HEK293T (cell line): ENCODE results near the gene PARVA.

ENCODE experiments used
- ARNT ChIP-seq: fragments of 450-650 bp; IDR thresholded peaks from 2 replicates; pipeline ENCODE4 v1.6.1; 2017; ENCODE audit warnings: mild to moderate bottlenecking
- BHLHE40 ChIP-seq: fragments of 450-650 bp; IDR thresholded peaks from 2 replicates; pipeline ENCODE4 v1.6.1; 2016; ENCODE audit warnings: mild to moderate bottlenecking, moderate library complexity, borderline replicate concordance
- ELF4 ChIP-seq: fragments of 450-650 bp; IDR thresholded peaks from 2 replicates; pipeline ENCODE4 v1.6.1; 2017; ENCODE audit warnings: antibody characterized with exemption
- FOXA1 ChIP-seq: fragments of 450-650 bp; IDR thresholded peaks from 2 replicates; pipeline ENCODE4 v1.6.1; 2016; ENCODE audit warnings: mild to moderate bottlenecking
- FOXK2 ChIP-seq: fragments of 450-650 bp; IDR thresholded peaks from 2 replicates; pipeline ENCODE4 v1.6.1; 2016; ENCODE audit warnings: mild to moderate bottlenecking
- FOXM1 ChIP-seq: fragments of 450-650 bp; IDR thresholded peaks from 2 replicates; pipeline ENCODE4 v1.6.1; 2017; ENCODE audit warnings: mild to moderate bottlenecking, borderline replicate concordance
- HDGF ChIP-seq: fragments of 450-650 bp; IDR thresholded peaks from 2 replicates; pipeline ENCODE4 v1.6.1; 2017; ENCODE audit warnings: antibody characterized with exemption, borderline replicate concordance
- L3MBTL2 ChIP-seq: fragments of 450-650 bp; conservative IDR thresholded peaks from 2 replicates; pipeline ENCODE4 v1.6.1; 2016; ENCODE audit warnings: mild to moderate bottlenecking
- NFRKB ChIP-seq: fragments of 450-650 bp; IDR thresholded peaks from 2 replicates; pipeline ENCODE4 v1.6.1; 2016; ENCODE audit warnings: mild to moderate bottlenecking, moderate library complexity
- SP1 ChIP-seq: fragments of 450-650 bp; IDR thresholded peaks from 2 replicates; pipeline ENCODE4 v1.6.1; 2017
- SUZ12 ChIP-seq: fragments of 450-650 bp; IDR thresholded peaks from 2 replicates; pipeline ENCODE4 v1.6.1; 2016; ENCODE audit warnings: mild to moderate bottlenecking
- TARDBP ChIP-seq: fragments of 450-650 bp; IDR thresholded peaks from 2 replicates; pipeline ENCODE4 v1.6.1; 2016
- ZNF384 ChIP-seq: fragments of 450-650 bp; IDR thresholded peaks from 2 replicates; pipeline ENCODE4 v1.6.1; 2016
- TF ChIP-seq, protein P1 (sequence below): fragments of 450-650 bp; IDR thresholded peaks from 2 replicates; pipeline ENCODE4 v1.6.1; 2016

DNA sequence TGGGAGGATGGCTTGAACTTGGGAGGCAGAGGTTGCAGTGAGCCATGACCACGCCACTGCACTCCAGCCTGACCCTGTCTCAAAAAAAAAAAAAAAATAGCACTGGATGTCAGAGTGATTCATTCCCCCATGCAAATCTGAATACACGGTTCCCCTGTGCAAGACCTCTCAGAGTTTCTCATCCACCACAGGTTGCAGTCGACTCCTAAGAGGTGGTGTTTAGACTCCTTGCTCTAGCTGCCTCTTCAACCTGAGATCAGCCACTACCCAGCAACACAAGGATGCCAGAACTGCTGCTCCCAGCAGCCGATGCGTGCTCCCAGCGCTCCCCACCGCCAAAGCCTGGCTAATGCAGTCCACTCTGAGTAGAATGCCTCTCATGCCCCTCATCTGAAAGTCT is 97.5 kb downstream of the PARVA start:
- no peak for TF ChIP-seq FOXA1
- TF ChIP-seq SUZ12, result no peak
- TF ChIP-seq, protein P1, sequence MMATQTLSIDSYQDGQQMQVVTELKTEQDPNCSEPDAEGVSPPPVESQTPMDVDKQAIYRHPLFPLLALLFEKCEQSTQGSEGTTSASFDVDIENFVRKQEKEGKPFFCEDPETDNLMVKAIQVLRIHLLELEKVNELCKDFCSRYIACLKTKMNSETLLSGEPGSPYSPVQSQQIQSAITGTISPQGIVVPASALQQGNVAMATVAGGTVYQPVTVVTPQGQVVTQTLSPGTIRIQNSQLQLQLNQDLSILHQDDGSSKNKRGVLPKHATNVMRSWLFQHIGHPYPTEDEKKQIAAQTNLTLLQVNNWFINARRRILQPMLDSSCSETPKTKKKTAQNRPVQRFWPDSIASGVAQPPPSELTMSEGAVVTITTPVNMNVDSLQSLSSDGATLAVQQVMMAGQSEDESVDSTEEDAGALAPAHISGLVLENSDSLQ, result no peak
- TF ChIP-seq HDGF, result no peak
- TF ChIP-seq FOXM1, result no peak
- no peak for TF ChIP-seq SP1
- TF ChIP-seq TARDBP, result no peak
- no peak for TF ChIP-seq ARNT
- TF ChIP-seq ELF4, result no peak
- no peak for TF ChIP-seq L3MBTL2
- no peak for TF ChIP-seq NFRKB
- TF ChIP-seq FOXK2, result no peak
- TF ChIP-seq BHLHE40, result no peak
- no peak for TF ChIP-seq ZNF384
